Dermis microvascular lymphatic vessel endothelial cell (primary cell): Measurements from ENCODE around the gene BAIAP2L1. TPM values are rescaled to one million over a fixed set of nuclear protein-coding genes. Genes with fewer than 3 reads are reported as not detected.
"Not testable (repeated sequence)": the region's sequence is repeated elsewhere in the genome, so short reads cannot be mapped to it uniquely, and the experiment has no call there.

ENCODE experiments used
- DNase-seq, 2 donors: peaks; one replicate each; pipeline versions ENCODE4 v3.0.0 to v3.0.0-alpha.2; 2010; ENCODE audit warnings: low read depth in 2 of 2
- total RNA-seq: library from RNA; depleted of rRNA; stranded (reverse); fragments of >200 nt; gene quantifications from 2 replicates; pipeline ENCODE4 v1.2.1, GENCODE V29; 2014

Gene BAIAP2L1
- total RNA-seq, 1 donor from 2014 or later, result 0.26 TPM

GRCh38 chr7:98399462-98399861 lies 1.4 kb downstream of the BAIAP2L1 start:
- DNase-seq, result no peak

- DNase-seq, result no peak
Measured at GRCh38 chr7:98398567-98399372, 2.1 kb downstream of the BAIAP2L1 start.

GRCh38 chr7:98396768-98397167 lies 4.1 kb downstream of the BAIAP2L1 start:
- DNase-seq, result no peak

DNA sequence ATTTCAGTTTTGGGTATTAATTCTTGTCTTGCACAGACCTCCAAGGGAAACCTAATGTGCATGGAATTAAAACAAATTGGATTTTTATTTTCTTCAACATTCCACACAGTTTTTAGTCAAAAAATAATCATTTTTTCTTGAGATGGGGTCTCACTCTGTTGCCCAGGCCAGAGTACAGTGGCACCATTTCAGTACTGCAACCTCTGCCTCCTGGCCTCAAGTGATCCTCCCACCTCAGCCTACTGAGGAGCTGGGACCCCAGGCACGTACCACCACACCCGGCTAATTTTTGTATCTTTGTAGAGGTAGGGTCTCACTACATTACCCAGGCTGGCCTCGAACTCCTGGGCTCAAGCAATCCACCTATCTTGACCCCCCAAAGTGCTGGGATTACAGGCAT lies 4.9 kb downstream of the BAIAP2L1 start:
- DNase-seq, result no peak

- DNase-seq, result no peak
Measured at GRCh38 chr7:98395481-98395880, 5.4 kb downstream of the BAIAP2L1 start.

- DNase-seq, result peak in 1 of 2 donors; percentile 14
Measured at GRCh38 chr7:98394377-98394836, 6.5 kb downstream of the BAIAP2L1 start.

DNA sequence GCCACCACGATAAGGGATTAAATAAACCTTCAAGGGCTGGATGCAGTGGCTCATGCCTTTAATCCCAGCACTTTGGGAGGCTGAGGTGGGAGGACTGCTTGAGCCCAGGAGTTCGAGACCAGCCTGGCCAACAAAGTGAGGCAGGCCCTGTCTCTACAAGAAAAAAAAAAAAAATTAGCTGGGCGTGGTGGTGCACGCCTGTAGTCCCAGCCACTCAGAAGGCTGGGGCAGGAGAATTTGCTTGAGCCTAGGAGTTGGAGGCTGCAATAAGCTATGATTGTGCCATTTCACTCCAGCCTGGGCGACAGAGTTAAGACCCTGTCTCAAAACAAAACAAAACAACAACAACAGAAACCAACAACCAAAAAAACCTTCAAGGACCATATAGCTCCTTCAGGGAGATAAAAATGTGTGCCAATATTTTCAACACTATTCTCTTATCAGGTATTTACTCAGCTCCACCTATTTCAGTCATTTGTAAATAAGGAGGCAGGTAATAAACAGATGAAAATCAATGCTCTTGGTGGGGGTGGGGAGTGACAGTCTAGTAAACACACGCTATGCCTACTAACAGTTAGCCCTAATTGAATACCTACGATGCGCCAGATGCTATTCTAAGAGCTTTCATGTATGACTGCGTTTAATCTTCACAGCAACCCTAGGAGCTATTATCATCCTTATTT lies 13.2 kb downstream of the BAIAP2L1 start:
- no peak for DNase-seq

GRCh38 chr7:98387131-98387530 lies 13.8 kb downstream of the BAIAP2L1 start:
- no peak for DNase-seq

- DNase-seq, result not testable (repeated sequence)
Measured at GRCh38 chr7:98385532-98385931, 15.4 kb downstream of the BAIAP2L1 start.

GRCh38 chr7:98378210-98378819 lies 22.6 kb downstream of the BAIAP2L1 start:
- no peak for DNase-seq

DNA sequence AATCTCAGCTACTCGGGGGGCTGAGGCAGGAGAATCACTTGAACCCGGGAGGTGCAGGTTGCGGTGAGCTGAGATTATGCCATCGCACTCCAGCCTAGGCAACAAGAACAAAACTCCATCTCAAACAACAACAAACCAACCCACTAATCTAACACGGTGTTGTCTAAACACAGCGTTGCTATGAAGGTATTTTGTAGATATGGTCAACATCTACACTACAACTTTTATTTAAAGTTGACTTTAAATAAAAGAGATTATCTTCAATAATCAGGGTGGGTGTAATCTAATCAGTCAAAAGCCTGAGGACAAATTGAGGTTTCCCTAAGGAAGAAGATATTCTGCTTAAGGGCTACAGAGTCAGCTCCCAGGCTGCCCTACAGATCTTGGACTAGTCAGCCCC lies 24.2 kb downstream of the BAIAP2L1 start:
- no peak for DNase-seq

DNA sequence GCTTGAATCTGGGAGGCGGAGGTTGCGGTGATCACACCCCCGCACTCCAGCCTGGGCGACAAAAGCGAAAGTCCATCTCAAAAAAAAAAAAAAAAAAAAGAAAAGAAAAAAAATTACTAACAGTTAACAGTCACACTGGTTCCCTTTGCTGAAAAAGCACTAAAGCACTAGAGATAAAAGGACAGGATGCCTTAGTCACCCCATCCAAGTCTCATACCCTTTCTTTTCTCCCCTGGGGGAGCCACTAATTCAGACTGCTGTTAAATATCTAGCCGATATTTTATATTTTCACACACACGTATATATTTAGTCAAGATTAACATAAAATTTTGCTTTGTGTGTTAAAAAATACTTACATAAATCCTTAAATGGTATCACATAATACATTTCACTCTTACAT lies 25.2 kb downstream of the BAIAP2L1 start:
- no peak for DNase-seq

DNA sequence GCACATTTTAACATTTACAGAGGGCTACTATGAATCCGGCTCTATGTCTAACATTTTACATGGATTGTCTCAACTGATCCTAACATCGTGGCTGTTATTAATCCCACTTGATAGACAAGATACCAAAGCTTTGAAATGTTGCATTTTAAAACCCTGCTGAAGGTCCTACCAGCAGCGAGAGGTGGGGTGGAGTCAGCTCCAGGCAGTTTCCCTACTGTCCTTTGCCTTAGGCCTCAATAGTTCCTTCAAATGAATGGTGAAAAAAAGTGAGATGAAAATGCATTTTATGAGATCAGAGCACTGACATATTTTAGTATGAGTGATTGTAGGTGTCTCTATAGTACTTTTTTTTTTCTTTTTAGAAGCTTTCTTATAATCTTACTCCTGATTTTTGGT lies 26.6 kb downstream of the BAIAP2L1 start:
- DNase-seq, result no peak

GRCh38 chr7:98372993-98373392 lies 27.9 kb downstream of the BAIAP2L1 start:
- no peak for DNase-seq

DNA sequence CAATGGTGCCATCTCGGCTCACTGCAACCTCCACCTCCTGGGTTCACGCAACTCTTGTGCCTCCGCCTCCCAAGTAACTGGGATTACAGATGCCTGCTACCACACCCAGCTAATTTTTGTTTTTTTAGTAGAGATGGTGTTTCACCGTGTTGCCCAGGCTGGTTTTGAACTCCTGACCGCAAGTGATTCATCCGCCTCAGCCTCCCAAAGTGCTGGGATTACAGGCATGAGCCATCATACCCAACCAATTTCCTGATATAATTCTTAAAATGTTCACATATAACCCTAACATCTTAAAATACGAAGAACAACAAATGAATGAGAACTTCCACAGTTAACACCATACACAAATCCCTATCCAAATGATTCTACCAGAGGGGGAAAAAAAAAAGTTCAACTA lies 31.2 kb downstream of the BAIAP2L1 start:
- DNase-seq, result no peak

GRCh38 chr7:98368716-98369115 lies 32.2 kb downstream of the BAIAP2L1 start:
- DNase-seq, result no peak

- DNase-seq, result no peak
Measured at GRCh38 chr7:98366562-98366938, 34.3 kb downstream of the BAIAP2L1 start.

- peak; percentile 2 to 64 for DNase-seq
Measured at GRCh38 chr7:98365863-98366561, 34.9 kb downstream of the BAIAP2L1 start.

DNA sequence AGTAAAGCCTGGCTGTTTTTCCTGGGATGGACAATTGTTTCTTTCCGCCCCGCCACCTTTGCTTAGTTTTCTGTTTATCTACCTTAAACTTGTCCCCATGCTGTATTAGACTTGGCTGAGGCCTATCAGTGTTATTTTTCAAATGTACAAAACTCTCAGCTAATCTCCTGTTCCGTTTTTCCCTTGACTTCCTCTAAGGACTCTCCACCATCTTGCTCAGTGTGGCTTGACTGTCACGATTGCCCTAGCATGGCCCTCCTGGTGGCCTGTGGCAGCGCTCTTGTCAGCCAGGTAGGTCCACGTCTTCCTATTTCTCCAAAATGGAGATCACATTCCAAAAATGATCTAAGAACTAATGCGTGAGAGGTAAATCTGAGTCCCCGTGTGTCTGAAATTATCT lies 36.7 kb downstream of the BAIAP2L1 start:
- no peak for DNase-seq

DNA sequence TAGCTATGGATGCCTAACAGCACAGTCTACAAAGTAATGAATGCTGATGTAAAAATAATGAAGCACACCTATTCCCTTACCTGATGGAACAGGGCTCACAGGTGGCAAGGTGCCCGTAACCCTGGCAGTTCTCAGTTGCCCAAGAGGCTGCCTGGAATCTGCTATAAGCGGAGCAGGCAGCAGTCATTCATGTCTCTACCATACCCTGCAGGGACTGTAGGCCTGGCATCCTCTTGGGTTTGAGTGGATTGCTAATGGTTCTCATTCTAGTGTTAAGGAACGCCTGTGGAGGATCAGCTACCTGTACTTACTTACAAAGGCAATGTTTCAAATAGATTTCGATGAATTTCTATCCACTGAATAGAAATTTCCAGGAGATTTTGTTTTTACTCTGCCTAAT lies 38.4 kb downstream of the BAIAP2L1 start:
- DNase-seq, result no peak

- DNase-seq, result no peak
Measured at GRCh38 chr7:98360221-98361130, 40.4 kb downstream of the BAIAP2L1 start.
